Measurements from ENCODE around the gene GLT6D1.

DNA sequence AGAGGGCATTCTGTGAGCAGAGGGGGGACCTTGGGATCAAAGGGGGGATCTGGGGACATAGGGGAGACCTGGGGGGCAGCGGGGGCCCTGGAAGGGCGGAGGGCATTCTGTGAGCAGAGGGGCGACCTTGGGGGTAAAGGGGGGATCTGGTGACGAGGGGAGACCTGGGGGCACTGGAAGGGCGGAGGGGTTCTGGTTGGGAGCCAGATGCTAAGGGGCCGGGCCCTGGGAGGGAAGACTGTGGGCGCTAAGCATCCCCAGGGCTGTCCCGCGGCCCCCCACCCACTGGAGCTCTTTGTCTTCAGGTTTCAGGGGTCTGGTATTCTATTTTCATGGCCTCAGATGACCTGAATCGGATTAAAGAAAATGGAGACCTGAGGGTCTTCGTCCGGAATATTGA, 24.5 kb upstream of the GLT6D1 start:
- TF ChIP-seq CTCF (IDR thresholded peaks at IDR 0.05) (no peak), EP300 (IDR thresholded peaks at IDR 0.05) (no peak)
